GM18498 (cell line): ENCODE data around the gene REC114.
"Not testable (repeated sequence)": the region's sequence is repeated elsewhere in the genome, so short reads cannot be mapped to it uniquely, and the experiment has no call there.

ENCODE experiments used
- ATAC-seq: cut with Tn5 transposase; IDR thresholded peaks from one replicate; pipeline ENCODE4 v1.9.1; 2021; ENCODE audit warnings: mild to moderate bottlenecking, moderate library complexity; ENCODE audit not compliant: unreplicated experiment

The REC114 gene

DNA sequence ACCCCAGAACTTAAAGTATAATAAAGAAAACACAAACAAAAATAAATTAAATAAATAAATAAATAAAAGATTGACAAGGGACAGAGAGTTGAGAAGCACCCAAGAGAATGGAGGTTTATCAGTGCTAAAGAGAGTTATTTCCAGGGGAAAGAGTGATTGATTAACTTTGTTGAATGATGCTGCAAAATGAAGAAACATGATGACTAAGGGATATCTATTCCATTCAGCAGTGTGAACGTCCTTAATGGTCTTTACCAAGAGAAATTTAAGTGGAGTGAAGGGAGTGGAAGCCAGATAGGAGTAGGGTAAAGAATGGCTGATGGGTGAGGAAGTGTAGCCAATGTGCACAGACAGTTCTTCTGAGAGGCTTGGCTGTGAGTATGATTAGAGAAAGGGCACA is 11.1 kb downstream of the REC114 start:
- ATAC-seq: no peak

DNA sequence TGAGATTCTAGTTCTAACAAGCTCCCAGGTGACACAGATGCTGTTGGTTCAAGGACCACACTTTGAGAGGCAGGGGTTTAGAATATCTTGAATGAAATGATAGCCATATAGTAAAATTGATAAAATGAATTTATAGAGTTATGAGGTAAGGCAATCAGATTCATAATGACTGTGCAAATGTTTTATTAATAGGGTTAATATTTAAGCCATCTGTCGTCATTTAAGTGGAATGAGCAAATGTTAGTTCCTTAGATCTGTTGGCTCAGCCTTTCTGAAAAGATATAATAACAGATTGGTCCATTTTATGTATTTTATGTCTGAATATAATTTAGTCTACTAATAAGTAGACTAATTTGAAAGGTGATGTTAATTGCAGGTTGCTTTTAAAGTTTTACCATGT is 12.9 kb downstream of the REC114 start:
- no peak for ATAC-seq

DNA sequence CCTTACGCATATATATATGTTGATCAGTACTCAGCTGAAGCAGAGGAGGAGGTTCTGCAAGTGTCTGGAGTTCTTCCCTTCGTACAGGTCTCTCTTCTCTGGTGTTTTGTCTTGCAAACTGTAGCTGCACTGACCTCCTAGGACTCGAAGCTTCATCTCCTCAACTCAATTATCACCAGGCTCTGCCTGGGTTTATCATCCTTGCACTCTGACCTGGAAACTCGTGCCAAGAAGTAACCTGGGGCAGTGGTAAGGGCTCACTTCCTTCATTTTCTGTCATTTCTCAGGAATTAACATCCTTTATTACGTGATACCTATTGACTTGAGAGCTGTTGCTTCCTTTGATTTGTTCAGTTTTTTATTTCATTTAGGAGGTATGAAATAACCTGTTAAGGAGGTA is 14.4 kb downstream of the REC114 start:
- no peak for ATAC-seq

DNA sequence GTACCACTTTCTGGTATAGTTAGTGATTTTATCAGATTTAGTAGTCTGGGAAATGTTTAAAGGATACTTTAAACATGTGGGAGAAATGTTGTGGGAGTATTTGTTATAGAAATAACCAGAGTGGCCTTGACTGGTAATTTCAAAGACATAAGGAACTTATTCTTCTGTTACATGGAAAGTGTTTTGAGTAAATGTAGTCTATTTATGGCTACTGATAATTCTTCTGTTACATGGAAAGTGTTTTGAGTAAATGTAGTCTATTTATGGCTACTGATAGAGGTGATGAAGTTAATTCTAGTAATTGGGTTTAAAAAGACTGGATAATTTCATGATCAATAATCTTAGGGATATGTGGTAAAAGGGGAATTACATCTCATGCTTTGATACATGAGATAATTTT is 17.7 kb downstream of the REC114 start:
- ATAC-seq: no peak

DNA sequence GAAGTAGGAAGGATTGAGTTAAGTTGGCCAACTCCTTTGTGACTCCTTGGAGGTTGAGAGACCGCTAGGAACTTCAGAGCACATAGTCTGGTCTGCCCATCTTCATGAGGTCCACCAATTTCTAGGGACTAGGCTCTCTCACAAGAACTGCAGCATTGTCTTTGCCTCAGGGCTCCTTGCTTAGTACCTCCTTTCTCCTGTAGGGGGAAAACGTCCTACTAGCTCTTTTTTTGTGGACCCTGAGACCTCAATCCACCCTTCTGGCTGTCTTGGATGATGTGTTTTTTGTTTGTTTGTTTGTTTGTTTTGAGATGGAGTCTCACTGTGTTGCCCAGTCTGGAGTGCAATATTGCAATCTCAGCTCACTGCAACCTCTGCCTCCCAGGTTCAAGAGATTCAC is 21.6 kb downstream of the REC114 start:
- ATAC-seq: no peak

DNA sequence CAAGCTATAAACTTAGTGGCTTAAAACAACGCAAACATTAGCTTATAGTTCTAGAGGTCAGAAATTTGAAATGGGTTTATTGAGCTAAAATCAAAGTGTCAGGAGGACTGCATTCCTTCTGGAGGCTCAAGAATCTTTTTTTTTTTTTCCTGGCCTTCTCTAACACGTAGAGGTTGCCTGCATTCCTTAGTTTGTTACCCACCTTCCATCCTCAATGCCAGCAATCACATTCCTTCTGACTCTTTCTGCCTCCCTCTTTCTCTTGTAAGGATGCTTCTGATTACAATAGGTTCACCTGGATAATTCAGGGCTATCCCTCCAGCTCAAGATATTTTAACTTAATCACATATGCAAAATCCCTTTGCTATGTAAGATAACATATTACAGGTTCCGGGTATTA is 24.8 kb downstream of the REC114 start:
- ATAC-seq: no peak

DNA sequence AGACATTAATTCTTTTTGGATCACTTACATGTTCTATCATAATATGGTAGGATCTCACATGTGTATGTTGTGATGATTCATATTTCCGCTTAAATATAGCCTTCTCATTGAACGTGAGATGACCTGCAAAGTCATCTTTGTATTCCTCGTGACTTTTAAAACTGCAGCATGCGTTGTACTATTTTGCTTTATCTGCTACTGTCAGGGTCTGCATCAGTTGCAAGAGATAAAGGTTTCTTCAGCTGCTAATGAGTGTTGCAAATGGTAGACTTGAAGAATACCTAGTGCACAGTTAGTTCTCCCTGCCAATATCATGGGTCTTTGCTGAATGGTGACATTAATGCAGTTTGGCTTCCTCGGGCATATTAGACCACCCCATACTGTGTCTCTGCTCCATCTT is 31.8 kb downstream of the REC114 start:
- no peak for ATAC-seq

DNA sequence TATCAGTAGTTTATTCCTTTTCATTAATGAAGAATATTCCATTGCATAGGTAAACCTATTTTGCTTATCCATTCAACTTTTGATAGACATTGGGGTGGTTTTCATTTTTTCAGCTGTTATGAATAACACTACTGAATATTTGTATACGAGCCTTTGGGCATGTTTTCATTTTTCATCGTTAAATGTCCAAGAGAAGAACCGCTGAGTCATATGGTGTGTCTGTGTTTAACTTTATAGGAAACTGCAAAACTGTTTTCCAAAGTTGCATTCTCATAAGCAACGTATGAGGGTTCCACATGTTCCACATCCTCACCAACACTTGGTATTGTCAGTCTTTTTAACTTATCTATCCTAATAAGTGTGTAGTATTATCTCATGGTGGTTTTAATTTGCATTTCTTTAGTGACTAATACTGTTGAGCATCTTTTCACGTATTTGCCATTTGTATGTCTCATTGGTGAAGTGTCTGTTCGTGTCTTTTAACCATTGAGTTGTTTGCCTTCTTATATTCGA is 33.8 kb downstream of the REC114 start:
- ATAC-seq: no peak

DNA sequence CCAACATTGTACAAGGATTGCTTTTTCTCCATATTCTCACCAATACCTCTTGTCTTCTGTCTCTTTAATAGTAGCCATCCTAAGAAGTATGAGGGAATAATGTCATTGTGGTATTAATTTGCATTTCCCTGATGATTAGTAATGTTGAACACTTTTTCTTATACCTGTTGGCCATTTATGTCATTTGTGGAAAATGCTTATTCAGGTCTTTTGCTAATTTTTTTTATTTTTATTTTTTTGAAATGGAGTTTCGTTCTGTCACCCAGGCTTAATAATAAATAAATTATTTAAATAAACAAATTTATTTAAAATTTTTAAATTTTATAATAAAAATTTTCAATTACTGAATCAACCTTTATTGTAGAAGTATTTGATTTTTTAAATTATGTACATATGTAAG is 37.1 kb downstream of the REC114 start:
- no peak for ATAC-seq

DNA sequence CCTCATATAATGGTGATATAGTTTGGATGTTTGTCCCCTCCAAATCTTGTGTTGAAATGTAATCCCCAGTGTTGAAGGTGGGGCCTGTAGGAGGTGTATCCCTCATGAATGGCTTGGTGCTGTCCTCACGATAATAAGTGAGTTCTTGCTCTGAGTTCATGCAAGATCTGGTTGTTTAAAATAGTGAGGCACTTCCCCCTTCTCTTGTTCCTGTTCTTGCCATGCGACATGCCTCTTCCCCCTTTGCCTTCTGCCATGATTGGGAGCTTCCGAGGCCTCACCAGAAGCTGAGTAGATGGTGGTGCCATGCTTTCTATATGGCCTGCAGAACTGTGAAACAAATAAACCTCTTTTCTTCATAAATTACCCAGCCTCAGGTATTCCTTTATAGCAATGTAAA is 39.2 kb downstream of the REC114 start:
- ATAC-seq: no peak

DNA sequence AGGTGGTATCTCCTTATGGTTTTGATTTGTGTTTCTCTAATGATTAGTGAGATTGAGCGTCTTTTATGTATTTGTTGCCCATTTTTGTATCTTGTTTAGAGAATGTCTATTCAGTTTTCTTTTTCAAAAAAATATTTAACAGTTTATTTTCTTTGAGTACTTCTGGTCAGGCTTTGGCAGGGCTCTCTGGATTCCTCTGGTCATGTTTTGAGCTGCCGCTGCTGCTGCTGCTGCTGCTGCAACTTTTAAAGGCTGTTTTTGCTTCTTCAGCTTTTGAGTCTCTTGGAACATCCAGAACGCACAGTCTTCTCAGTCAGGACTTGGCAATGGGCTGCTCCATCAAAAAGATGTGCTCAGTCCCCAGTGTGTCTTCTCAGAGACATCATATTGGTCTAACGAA is 40.1 kb downstream of the REC114 start:
- no peak for ATAC-seq

DNA sequence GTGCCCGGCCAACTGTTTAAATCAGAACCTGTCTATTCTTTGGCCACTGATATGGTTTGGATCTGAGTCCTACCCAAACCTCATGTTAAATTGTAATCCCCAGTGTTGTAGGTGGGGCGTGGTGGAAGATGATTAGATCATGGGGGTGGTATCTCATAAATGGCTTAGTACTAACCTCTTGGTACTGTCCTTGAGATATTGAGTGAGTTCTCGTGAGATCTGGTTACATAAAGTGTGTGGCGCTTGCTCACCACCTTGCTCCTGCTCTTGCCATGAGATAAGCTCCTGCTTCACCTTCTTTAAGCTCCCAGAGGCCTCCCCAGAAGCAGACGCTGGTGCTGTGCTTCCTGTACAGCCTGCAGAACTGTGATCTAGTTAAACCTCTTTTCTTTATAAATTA is 42.4 kb downstream of the REC114 start:
- no peak for ATAC-seq

DNA sequence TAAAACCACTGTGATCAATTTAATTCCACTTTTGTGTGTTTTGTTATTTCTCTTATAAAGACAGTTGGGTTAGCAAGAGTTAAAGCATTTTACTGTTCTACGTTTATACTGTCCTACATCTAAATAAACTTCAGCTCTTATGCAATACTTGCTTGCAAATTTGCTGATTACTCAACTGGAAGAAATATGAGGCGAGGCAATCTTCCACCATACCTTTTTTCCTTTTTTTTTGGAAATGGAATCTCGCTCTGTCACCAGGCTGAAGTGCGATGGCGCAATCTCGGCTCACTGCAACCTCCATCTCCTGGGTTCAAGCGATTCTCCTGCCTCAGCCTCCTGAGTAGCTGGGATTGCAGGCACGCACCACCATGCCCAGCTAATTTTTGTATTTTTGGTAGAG is 42.9 kb downstream of the REC114 start:
- ATAC-seq: not testable (repeated sequence)

DNA sequence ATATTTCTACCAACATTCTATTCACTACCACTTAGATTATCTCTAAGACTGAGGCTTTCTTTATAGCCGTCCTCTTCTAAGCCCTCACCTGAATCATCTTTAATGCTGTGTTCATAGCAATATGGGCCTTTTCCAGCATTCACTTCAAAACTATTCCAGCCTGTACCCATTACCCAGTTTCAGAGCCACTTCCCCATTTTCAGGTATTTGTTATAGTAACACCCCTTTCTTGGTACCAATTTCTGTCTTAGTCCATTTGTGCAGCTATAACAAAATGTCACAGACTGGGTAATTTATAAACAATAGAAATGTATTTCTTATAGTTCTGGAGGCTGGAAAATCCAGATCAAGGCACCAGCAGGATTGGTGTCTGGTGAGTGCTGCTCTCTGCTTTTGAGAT is 45.7 kb downstream of the REC114 start:
- ATAC-seq: no peak

DNA sequence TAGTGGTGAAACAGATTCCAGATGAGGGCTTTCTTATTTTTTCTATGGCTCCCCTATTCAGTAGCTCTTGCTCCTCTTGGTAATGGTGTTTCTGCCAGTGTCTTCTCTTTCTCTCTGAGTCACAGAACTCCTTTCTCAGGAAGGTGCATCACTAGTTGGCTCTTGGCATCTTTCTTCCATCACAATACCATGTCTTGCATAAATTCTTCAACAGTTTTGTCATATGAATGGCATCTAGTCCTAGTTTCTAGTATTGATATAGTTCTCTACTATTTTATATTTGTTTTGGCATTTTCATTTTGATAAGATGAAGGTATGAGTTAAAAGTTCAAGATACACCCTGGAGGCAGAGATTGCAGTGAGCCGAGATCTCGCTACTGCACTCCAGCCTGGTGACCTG is 51.0 kb downstream of the REC114 start:
- no peak for ATAC-seq

DNA sequence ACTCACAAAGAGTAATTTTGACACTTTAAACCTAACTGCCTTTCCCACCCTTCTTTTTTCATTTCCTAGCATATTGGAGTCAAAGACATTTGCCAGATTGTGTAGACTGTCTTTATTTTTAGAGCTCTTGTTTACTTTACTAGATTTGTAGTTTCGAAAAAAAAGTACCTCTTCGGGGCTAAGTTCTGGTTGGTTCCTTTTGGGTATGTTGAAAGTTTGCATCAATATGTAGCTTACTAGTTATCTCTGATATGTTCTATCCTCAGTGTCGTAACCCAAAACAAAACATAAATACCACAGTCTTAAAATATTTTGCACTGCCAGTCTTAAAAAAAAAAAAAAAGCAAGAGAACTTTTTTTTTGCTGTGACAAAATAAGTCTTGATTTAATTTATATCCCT is 52.2 kb downstream of the REC114 start:
- ATAC-seq: no peak

DNA sequence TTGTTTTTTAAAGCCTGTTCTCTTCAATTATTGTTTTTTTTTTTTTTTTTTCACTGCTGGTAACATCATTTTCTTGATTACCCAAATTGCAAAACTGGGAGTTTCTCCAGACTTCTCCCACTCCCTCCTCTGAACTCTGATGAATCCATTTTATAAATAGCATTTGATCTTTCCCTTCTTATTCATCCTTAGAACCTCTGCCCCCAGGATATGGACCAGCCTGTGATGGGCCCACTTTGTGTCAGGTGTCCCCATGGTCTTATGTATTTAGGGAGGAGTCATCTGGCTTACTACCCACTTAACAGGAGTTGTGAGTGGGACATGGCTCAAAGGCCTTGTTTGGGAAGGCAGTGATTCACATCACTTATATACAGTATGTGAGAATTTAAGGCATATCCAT is 57.7 kb downstream of the REC114 start:
- ATAC-seq: no peak

DNA sequence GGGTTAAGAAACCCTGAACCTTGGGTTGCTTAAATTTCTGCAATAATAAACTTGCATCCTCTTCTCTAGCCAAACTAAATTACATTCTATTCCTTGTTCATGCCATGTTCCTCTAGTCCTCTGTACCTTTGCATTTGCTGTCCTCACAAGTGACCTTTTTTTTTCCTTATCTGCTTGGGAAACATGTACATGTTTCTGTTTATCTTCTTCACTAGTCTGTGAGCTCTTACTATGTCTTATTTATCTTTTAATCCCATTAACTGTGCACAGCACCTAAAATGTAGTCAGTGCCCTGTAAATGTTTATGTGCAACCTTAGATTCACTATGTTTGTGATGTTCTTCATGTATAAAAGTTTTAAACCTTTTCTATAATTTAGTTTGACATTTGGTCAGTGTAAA is 61.9 kb downstream of the REC114 start:
- no peak for ATAC-seq

DNA sequence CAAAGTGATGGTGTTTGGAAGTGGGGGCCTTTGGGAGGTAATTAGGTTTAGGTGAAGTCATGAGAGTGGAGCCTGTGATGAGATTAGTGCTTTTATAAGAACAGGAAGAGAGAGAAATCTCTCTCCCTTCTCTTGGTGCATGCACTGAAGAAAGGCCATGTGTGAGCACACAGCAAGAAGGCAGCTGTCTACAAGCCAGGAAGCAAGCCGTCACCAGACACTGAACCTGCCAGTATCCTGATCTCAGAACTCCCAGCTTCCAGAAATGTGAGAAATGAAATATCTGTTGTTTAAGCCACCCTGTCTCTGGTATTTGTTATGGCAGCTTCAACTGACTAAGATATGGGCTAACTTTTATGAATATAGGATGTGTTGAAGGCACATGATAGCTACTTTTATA is 72.6 kb downstream of the REC114 start:
- no peak for ATAC-seq

DNA sequence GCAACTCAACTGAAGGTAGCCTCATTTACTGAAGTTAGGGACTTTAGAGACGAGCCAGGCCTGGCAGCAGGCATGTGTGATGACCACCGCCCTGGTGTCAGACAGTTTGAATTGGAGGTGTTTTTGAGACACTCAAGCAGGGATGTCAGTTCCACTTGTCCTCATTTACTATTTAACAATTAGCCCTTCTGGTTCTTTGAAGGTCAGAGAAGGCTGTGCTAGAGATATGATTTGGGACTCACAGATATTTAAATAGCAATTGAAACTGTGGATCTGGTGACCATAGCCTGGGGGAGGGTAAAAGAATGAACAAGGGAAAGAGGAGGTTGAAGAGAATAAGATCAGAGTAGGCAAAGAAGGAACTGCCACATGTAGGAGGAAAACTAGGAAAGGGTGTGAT is 74.6 kb downstream of the REC114 start:
- no peak for ATAC-seq

DNA sequence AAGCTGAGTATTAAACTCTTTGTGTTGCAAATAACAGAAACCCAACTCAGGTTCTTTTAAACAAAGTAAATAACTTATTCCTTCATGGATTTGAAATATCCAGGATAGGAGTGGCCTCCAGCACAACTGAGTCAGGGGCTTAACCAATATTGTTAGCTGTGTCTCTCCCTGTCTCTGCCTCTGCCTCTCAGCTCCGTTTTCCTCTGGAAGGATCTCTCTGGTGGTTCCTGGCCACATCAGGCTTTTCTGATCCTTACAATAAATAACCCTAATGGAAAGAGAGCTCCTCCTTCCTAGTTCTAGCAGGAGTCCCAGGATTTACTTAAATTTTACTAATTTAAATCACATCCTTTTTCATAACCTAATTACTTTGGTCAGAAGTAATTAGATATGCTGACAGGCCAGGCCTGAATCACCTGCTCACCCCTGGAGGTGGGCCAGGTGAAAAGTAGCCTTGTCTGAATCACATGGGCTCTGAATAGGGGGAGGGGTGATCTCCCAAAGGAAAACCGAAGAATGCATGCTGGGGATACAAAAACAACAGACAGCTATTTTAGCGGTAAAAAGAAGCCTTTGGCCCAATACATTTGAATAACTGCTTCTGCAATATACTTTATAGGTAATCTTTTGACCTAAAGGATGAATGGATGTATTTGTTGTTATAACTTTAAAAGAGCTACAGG is 75.4 kb downstream of the REC114 start:
- ATAC-seq: no peak

DNA sequence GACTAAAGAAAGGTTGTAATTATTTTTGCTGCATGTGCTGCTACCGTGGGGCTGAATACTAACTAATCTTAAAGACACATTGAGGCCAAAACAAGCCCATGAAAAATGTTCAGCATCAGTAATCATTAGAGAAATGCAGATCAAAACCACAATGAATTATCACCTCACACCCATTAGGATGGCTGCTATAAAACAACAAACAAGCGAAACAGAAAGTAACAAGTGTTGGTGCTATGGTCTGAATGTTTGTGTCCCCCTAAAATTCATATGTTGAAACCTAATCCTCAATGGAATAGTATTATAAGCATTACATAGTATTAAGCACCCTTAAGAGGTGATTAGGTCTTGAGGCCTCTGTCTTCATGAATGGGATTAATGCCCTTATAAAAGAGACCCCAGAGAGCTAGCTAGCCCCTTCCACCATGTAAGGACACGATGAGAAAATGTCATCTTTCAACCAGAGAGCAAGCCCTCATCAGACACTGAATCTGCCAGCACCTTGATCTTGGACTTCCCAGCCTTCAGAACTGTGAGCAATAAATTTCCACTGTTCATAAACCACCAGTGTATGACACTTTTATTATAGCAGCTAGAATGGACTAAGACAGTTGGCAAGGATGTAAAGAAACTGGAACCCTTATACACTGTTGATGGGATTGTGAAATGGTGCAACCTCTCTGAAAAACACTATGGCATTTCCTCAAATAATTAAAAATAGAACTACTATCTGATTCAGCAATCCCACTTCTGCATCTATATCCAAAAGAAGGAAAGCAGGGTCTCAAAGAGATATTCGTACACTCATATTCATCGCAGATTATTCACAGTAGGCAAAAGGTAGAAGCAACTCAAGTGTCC is 76.1 kb downstream of the REC114 start:
- ATAC-seq: no peak
